Activated naive CD4-positive, alpha-beta T cell treated with anti-CD3 and anti-CD28 coated beads, Interleukin-2, amount 10 ng/mL, durations not matched to agents 7 days and 5 days (primary cell): ENCODE data around the gene OTOF.

ENCODE experiments used
- CTCF ChIA-PET: fragments of 350-600 bp; sonication (Branson Sonifier 250); formaldehyde crosslinking; loops from one replicate; lab custom pipeline; 2021; ENCODE audit warnings: antibody characterized with exemption; lab: Charles Lee
- DNase-seq: peaks from one replicate; pipeline ENCODE4 v3.0.0-alpha.2; 2020
- H3K27ac Mint-ChIP-seq: one replicate; pipeline ENCODE4 v1.8.0; 2021; ENCODE audit warnings: mild to moderate bottlenecking, moderate library complexity, mixed read lengths
- H3K27me3 Mint-ChIP-seq: one replicate; pipeline ENCODE4 v1.8.0; 2021; ENCODE audit warnings: mild to moderate bottlenecking, mixed read lengths
- H3K36me3 Mint-ChIP-seq: one replicate; pipeline ENCODE4 v1.8.0; 2021; ENCODE audit warnings: mixed read lengths
- H3K4me1 Mint-ChIP-seq: one replicate; pipeline ENCODE4 v1.8.0; 2021; ENCODE audit warnings: mixed read lengths
- H3K4me3 Mint-ChIP-seq: one replicate; pipeline ENCODE4 v1.8.0; 2021; ENCODE audit warnings: mild to moderate bottlenecking, moderate library complexity, mixed read lengths
- H3K9me3 Mint-ChIP-seq: one replicate; pipeline ENCODE4 v1.8.0; 2021; ENCODE audit warnings: mixed read lengths

The OTOF gene

GRCh38 chr2:26481706-26482105 is 3.8 kb upstream of the OTOF start:
- H3K36me3 Mint-ChIP-seq, result no peaks in the 10 kb centered on the region
- peaks cover 4% of the 10 kb centered on the region for H3K9me3 Mint-ChIP-seq
- CTCF ChIA-PET, result no interaction called here
- H3K4me1 Mint-ChIP-seq, result peaks cover 5% of the 10 kb centered on the region
- H3K4me3 Mint-ChIP-seq, result no peak overlapping the region
- DNase-seq, result no peak
- peaks cover 7% of the 10 kb centered on the region for H3K27me3 Mint-ChIP-seq
- no peak overlapping the region for H3K27ac Mint-ChIP-seq

- CTCF ChIA-PET, result no interaction called here
- Mint-ChIP-seq H3K4me1 (peaks cover 5% of the 10 kb centered on the region), H3K9me3 (peaks cover 4% of the 10 kb centered on the region), H3K27me3 (peaks cover 7% of the 10 kb centered on the region), H3K36me3 (no peaks in the 10 kb centered on the region), H3K27ac (no peak overlapping the region), H3K4me3 (no peak overlapping the region)
- DNase-seq, result no peak
Measured at GRCh38 chr2:26480566-26481423, 2.9 kb upstream of the OTOF start.

GRCh38 chr2:26479789-26480565 is 2.1 kb upstream of the OTOF start:
- H3K4me1 Mint-ChIP-seq, result peaks cover 5% of the 10 kb centered on the region
- peaks cover 7% of the 10 kb centered on the region for H3K27me3 Mint-ChIP-seq
- CTCF ChIA-PET, result interaction anchor here (2.5 kb wide), 1 partner anchor 23 kb away, joined by 11 read pairs; no protein-coding TSS in a partner anchor
- no peak overlapping the region for H3K4me3 Mint-ChIP-seq
- H3K9me3 Mint-ChIP-seq, result peaks cover 4% of the 10 kb centered on the region
- no peak overlapping the region for H3K27ac Mint-ChIP-seq
- no peak for DNase-seq
- H3K36me3 Mint-ChIP-seq, result no peaks in the 10 kb centered on the region

- DNase-seq, result no peak
- Mint-ChIP-seq H3K36me3 (no peaks in the 10 kb centered on the region), H3K27me3 (peaks cover 7% of the 10 kb centered on the region), H3K27ac (no peak overlapping the region), H3K9me3 (peaks cover 4% of the 10 kb centered on the region), H3K4me1 (peaks cover 5% of the 10 kb centered on the region), H3K4me3 (no peak overlapping the region)
- CTCF ChIA-PET, result interaction anchor here (2.5 kb wide), 1 partner anchor 24 kb away, joined by 11 read pairs; no protein-coding TSS in a partner anchor
Measured at GRCh38 chr2:26479131-26479788, 1.3 kb upstream of the OTOF start.

GRCh38 chr2:26478366-26478765 is 442 bp upstream of the OTOF start:
- CTCF ChIA-PET, result interaction anchor here (1.6 to 2.5 kb wide), 2 partner anchors 9 to 24 kb away, joined by 5 to 11 read pairs; no protein-coding TSS in a partner anchor
- H3K9me3 Mint-ChIP-seq, result peaks cover 4% of the 10 kb centered on the region
- peaks cover 5% of the 10 kb centered on the region for H3K4me1 Mint-ChIP-seq
- H3K36me3 Mint-ChIP-seq, result no peaks in the 10 kb centered on the region
- H3K4me3 Mint-ChIP-seq, result no peak overlapping the region
- peaks cover 7% of the 10 kb centered on the region for H3K27me3 Mint-ChIP-seq
- H3K27ac Mint-ChIP-seq, result no peak overlapping the region
- DNase-seq, result no peak

GRCh38 chr2:26477126-26477910 is 606 bp downstream of the OTOF start:
- Mint-ChIP-seq H3K36me3 (no peaks in the 10 kb centered on the region), H3K4me3 (peak overlapping the region; percentile 29), H3K27ac (peak overlapping the region; percentile 61), H3K9me3 (peaks cover 1% of the 10 kb centered on the region), H3K27me3 (peaks cover 4% of the 10 kb centered on the region), H3K4me1 (peaks cover 5% of the 10 kb centered on the region)
- DNase-seq, result peak; percentile 31
- CTCF ChIA-PET, result interaction anchor here (1.2 to 2.5 kb wide), 3 partner anchors 8 to 26 kb away, joined by 3 to 11 read pairs (median 5); no protein-coding TSS in a partner anchor

GRCh38 chr2:26475832-26476501 is 2.0 kb downstream of the OTOF start:
- peaks cover 4% of the 10 kb centered on the region for H3K27me3 Mint-ChIP-seq
- CTCF ChIA-PET, result no interaction called here
- no peaks in the 10 kb centered on the region for H3K36me3 Mint-ChIP-seq

GRCh38 chr2:26475037-26475436 is 2.9 kb downstream of the OTOF start:
- H3K36me3 Mint-ChIP-seq, result no peaks in the 10 kb centered on the region
- CTCF ChIA-PET, result interaction anchor here (1.3 kb wide), 1 partner anchor 28 kb away, joined by 5 read pairs; no protein-coding TSS in a partner anchor
- H3K27ac Mint-ChIP-seq, result no peak overlapping the region
- peaks cover 4% of the 10 kb centered on the region for H3K27me3 Mint-ChIP-seq
- H3K4me3 Mint-ChIP-seq, result no peak overlapping the region
- peaks cover 5% of the 10 kb centered on the region for H3K4me1 Mint-ChIP-seq
- no peak for DNase-seq
- peaks cover 6% of the 10 kb centered on the region for H3K9me3 Mint-ChIP-seq

More at GRCh38 chr2:26475832-26476501, 2.0 kb downstream of the OTOF start:
- no peak overlapping the region for H3K4me3 Mint-ChIP-seq
- peaks cover 5% of the 10 kb centered on the region for H3K4me1 Mint-ChIP-seq
- DNase-seq, result no peak
- H3K27ac Mint-ChIP-seq, result no peak overlapping the region
- peaks cover 6% of the 10 kb centered on the region for H3K9me3 Mint-ChIP-seq

GRCh38 chr2:26474261-26474785 is 3.6 kb downstream of the OTOF start:
- CTCF ChIA-PET, result interaction anchor here (1.3 kb wide), 1 partner anchor 28 kb away, joined by 5 read pairs; no protein-coding TSS in a partner anchor
- Mint-ChIP-seq H3K36me3 (no peaks in the 10 kb centered on the region), H3K9me3 (peaks cover 8% of the 10 kb centered on the region), H3K4me3 (no peak overlapping the region), H3K4me1 (peaks cover 5% of the 10 kb centered on the region), H3K27me3 (peaks cover 4% of the 10 kb centered on the region), H3K27ac (no peak overlapping the region)
- no peak for DNase-seq

- CTCF ChIA-PET, result no interaction called here
- peaks cover 11% of the 10 kb centered on the region for H3K9me3 Mint-ChIP-seq
- H3K4me3 Mint-ChIP-seq, result no peak overlapping the region
- no peak overlapping the region for H3K27ac Mint-ChIP-seq
- H3K4me1 Mint-ChIP-seq, result peaks cover 5% of the 10 kb centered on the region
- no peak for DNase-seq
- no peaks in the 10 kb centered on the region for H3K36me3 Mint-ChIP-seq
- peaks cover 4% of the 10 kb centered on the region for H3K27me3 Mint-ChIP-seq
Measured at GRCh38 chr2:26473796-26474195, 4.1 kb downstream of the OTOF start.

GRCh38 chr2:26472821-26473655 is 4.9 kb downstream of the OTOF start:
- no peak overlapping the region for H3K4me3 Mint-ChIP-seq
- H3K4me1 Mint-ChIP-seq, result peaks cover 5% of the 10 kb centered on the region
- H3K27ac Mint-ChIP-seq, result no peak overlapping the region
- no peaks in the 10 kb centered on the region for H3K36me3 Mint-ChIP-seq
- H3K27me3 Mint-ChIP-seq, result peaks cover 4% of the 10 kb centered on the region
- peaks cover 11% of the 10 kb centered on the region for H3K9me3 Mint-ChIP-seq
- DNase-seq, result no peak
- CTCF ChIA-PET, result interaction anchor here (0.5 to 1.4 kb wide), 2 partner anchors 105 to 485 kb away, joined by 3 to 5 read pairs; no protein-coding TSS in a partner anchor
